Testis (tissue), 2 donors: Measurements from ENCODE around the gene NUP93.

Source experiments
- CTCF ChIP-seq, 3 experiments: fragments of 450-650 bp in 2 of 3; fragments of 200-600 bp in 1 of 3; sonication (generic) in 1 of 3; IDR thresholded peaks; one replicate each; pipeline ENCODE4 v1.5.1; 2016 to 2019; ENCODE audit warnings: antibody characterized with exemption in 3 of 3, mild to moderate bottlenecking in 2 of 3, moderate library complexity in 1 of 3
- POLR2A ChIP-seq: fragments of 450-650 bp; IDR thresholded peaks from one replicate; pipeline ENCODE4 v1.6.1; 2017; ENCODE audit warnings: antibody characterized with exemption, mild to moderate bottlenecking, moderate library complexity

DNA sequence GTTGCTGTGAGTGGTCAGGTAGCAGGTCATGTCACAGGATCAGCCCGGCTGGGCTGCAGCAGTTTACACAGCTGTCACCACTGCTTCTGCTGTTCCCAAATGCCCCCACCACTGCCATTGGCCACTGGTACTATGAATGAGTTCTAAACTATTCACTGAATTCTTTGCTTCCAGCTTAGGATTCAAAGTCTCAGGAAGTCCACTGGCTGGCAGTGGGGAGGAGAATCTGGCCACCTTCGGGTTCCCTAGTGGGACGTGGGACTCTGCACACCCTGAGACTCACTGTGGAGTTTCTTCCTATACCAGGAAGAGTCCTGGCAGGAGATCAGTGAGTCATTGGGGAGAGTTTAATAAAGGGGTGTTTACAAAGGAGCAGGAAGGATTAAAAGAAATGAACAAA lies 40.8 kb upstream of the NUP93 start:
- TF ChIP-seq CTCF (IDR thresholded peaks at IDR 0.05) (no peak), POLR2A (no peak)
